NCI-H128 (cell line): ENCODE data around the gene MICAL3.
"Not testable (repeated sequence)": the region's sequence is repeated elsewhere in the genome, so short reads cannot be mapped to it uniquely, and the experiment has no call there.

ENCODE experiments used
- DNase-seq: peaks from one replicate; lab custom pipeline; 2025; ENCODE audit not compliant: unreplicated experiment; lab: John Stamatoyannopoulos, UW

Gene MICAL3

GRCh38 chr22:18060646-18061620 is 36.6 kb upstream of the MICAL3 start:
- DNase-seq: no peak

GRCh38 chr22:18059991-18060390 is 35.6 kb upstream of the MICAL3 start:
- no peak for DNase-seq

- no peak for DNase-seq
These were observed 35.1 kb upstream of the MICAL3 start for GRCh38 chr22:18059473-18059872.

GRCh38 chr22:18059094-18059417 is 34.7 kb upstream of the MICAL3 start:
- no peak for DNase-seq

- DNase-seq: no peak
These were observed 34.2 kb upstream of the MICAL3 start for GRCh38 chr22:18058371-18059093.

- no peak for DNase-seq
These were observed 33.3 kb upstream of the MICAL3 start for GRCh38 chr22:18057568-18058209.

- no peak for DNase-seq
These were observed 32.6 kb upstream of the MICAL3 start for GRCh38 chr22:18056807-18057474.

GRCh38 chr22:18056161-18056666 is 31.9 kb upstream of the MICAL3 start:
- DNase-seq: no peak

GRCh38 chr22:18055619-18056160 is 31.3 kb upstream of the MICAL3 start:
- no peak for DNase-seq

- DNase-seq: not testable (repeated sequence)
These were observed 29.0 kb upstream of the MICAL3 start for GRCh38 chr22:18053216-18053946.

- not testable (repeated sequence) for DNase-seq
These were observed 26.8 kb upstream of the MICAL3 start for GRCh38 chr22:18051113-18051512.

- DNase-seq: no peak
These were observed 25.7 kb upstream of the MICAL3 start for GRCh38 chr22:18050065-18050464.

GRCh38 chr22:18048441-18048898 is 24.1 kb upstream of the MICAL3 start:
- DNase-seq: no peak

- no peak for DNase-seq
These were observed 23.7 kb upstream of the MICAL3 start for GRCh38 chr22:18048041-18048440.

GRCh38 chr22:18045794-18046193 is 21.4 kb upstream of the MICAL3 start:
- DNase-seq: no peak

GRCh38 chr22:18044548-18045271 is 20.3 kb upstream of the MICAL3 start:
- DNase-seq: no peak

- DNase-seq: no peak
These were observed 18.3 kb upstream of the MICAL3 start for GRCh38 chr22:18042685-18043084.

GRCh38 chr22:18040898-18041297 is 16.5 kb upstream of the MICAL3 start:
- DNase-seq: not testable (repeated sequence)

- no peak for DNase-seq
These were observed 11.4 kb upstream of the MICAL3 start for GRCh38 chr22:18035751-18036150.
